RWPE1 (cell line): Measurements from ENCODE around the gene UBAC2.

Experiments
- CTCF ChIA-PET: fragments of 350-600 bp; sonication (Branson Sonifier 250); formaldehyde crosslinking; extraction: SDS; loops from one replicate; lab custom pipeline; 2021; lab: Yijun Ruan, JAX
- POLR2A ChIA-PET: fragments of 400-600 bp; formaldehyde crosslinking; extraction: SDS; loops from one replicate; lab custom pipeline; 2020; ENCODE audit warnings: antibody characterized with exemption; ENCODE audit not compliant: low non-redundant PET; lab: Yijun Ruan, JAX
- DNase-seq: peaks from one replicate; pipeline ENCODE4 v3.0.0; 2012; ENCODE audit warnings: low spot score
- H3K27ac ChIP-seq: fragments of 450-650 bp; 2 replicates; pipeline ENCODE4 v1.5.1; 2017
- TF ChIP-seq, protein P1 (sequence below): fragments of 450-650 bp; conservative IDR thresholded peaks from 2 replicates; pipeline ENCODE4 v1.5.1; 2017; ENCODE audit warnings: low read depth, mild to moderate bottlenecking

UBAC2 gene

DNA sequence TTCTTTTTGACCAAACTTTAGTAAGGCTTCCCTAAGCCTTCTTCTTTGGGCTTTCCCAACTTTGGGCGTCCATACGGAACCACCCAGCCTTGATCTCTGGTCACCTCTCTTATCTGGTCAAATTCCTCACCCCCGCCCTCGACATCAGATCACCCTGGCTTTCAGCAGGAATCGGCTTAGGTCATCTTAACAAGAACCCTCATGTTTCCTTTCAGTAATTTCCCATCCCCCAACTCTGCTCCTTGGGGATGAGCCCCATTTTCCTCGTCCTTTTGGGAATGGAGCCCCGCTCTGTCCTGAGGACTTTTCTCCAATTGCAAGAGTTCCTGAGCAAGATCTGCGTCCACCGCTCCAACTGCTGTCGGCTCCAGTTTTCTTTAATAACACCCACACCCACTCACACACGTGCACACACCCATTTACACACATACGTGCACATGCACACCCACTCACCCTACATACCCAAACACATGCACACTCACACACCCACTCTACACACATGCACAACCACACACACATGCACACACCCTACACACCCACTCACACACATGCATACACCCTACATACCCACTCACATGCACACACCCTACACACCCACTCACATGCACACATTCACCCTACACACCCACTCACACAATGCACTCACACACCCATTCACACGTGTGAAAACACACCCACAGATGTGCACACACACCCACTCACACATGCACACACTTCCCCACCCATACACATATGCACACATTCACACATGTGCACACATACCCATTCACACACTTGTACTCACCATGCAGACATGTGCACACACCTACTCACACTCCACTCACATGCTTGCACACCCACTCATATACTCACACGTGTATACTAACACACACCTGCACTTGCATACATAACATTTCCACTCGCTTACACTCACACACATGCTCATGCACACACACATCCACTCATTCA, 213.7 kb downstream of the UBAC2 start:
- POLR2A ChIA-PET = no interaction called here
- no peak for DNase-seq
- H3K27ac ChIP-seq = no peak overlapping the region
- TF ChIP-seq, protein P1, sequence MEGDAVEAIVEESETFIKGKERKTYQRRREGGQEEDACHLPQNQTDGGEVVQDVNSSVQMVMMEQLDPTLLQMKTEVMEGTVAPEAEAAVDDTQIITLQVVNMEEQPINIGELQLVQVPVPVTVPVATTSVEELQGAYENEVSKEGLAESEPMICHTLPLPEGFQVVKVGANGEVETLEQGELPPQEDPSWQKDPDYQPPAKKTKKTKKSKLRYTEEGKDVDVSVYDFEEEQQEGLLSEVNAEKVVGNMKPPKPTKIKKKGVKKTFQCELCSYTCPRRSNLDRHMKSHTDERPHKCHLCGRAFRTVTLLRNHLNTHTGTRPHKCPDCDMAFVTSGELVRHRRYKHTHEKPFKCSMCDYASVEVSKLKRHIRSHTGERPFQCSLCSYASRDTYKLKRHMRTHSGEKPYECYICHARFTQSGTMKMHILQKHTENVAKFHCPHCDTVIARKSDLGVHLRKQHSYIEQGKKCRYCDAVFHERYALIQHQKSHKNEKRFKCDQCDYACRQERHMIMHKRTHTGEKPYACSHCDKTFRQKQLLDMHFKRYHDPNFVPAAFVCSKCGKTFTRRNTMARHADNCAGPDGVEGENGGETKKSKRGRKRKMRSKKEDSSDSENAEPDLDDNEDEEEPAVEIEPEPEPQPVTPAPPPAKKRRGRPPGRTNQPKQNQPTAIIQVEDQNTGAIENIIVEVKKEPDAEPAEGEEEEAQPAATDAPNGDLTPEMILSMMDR = no peak
- CTCF ChIA-PET = no interaction called here

- ChIA-PET CTCF (no interaction called here), POLR2A (no interaction called here)
- no peak overlapping the region for H3K27ac ChIP-seq
- TF ChIP-seq, protein P1 = no peak
- DNase-seq = no peak
Observed at GRCh38 chr13:99415014-99415650, 214.5 kb downstream of the UBAC2 start.

DNA sequence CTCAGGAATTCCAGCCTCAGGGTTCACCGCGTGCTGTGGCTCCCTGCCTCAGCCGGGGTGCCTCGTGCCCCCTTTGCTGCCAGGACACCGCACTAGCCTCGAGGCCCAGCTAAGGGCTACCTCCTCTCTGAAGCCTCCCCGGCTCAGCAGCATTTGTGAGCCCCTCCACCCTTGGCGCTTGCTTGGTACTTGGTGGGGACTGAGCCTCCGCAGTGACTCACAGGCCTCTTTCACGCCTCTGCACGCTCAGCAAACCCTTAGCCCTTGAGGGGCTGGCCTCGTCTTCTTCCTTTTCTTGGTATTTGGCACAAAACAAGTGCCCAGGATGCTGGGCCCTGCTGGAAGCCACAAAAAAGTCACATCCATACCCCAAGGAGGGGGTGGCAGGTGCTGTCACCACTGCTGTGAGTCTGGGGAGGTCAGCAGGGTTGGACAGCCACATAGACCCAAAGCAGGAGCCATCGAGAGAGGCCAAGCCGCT, 215.2 kb downstream of the UBAC2 start:
- ChIA-PET CTCF (no interaction called here), POLR2A (no interaction called here)
- no peak for DNase-seq
- TF ChIP-seq, protein P1 = no peak
- no peak overlapping the region for H3K27ac ChIP-seq

DNA sequence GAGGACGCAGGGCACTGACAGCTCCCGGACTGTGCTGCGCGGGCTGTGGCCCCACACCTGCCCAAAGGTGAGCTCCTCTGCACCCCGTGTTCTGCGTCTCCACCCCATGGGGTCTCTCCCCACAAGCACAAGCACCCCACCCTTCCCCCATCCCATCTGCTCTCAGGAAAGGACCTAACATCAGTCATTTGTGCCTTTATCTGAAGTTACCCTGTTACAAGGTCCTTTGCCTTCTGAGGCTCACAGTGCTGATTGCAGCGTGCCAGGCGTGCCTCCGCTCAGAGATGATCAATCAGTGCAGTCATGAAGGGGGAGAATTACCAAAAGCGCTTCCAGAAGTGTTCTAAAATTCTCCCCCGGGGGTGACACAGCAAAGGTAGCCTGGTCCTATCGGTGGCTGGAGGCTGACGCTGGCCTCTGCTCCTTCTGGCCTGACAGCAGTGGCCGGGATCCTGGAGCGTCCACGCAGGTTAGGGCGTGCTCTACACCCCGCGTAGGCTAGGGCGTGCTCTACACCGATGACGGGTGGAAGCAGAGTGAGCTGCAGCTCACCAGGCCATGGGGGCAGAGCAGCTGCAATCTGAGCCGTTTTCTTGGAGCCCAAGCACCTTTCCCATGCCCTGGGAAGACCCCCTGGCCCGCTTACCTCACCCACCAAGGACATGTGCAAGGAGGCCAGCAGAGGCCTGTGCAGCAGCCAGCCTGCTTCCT, 215.9 kb downstream of the UBAC2 start:
- ChIA-PET CTCF (no interaction called here), POLR2A (no interaction called here)
- DNase-seq = no peak
- no peak overlapping the region for H3K27ac ChIP-seq
- TF ChIP-seq, protein P1 = no peak

- no peak for DNase-seq
- TF ChIP-seq, protein P1 = no peak
- no peak overlapping the region for H3K27ac ChIP-seq
- ChIA-PET CTCF (no interaction called here), POLR2A (no interaction called here)
Observed at GRCh38 chr13:99417201-99418102, 216.8 kb downstream of the UBAC2 start.
